Parathyroid adenoma (tissue), 2 donors: ENCODE data around the gene SEMA5B.

Experiments
- H2AFZ ChIP-seq: fragments of 300-600 bp; sonication (generic); one replicate; pipeline ENCODE4 v1.7.0; 2017; ENCODE audit warnings: antibody characterized with exemption, mild to moderate bottlenecking
- H3K27ac ChIP-seq: fragments of 300-600 bp; sonication (generic); one replicate; pipeline ENCODE4 v1.7.0; 2017
- H3K27me3 ChIP-seq: fragments of 300-600 bp; sonication (generic); one replicate; pipeline ENCODE4 v1.7.0; 2017; ENCODE audit warnings: low read length; ENCODE audit not compliant: control insufficient read depth, insufficient read depth
- H3K36me3 ChIP-seq: fragments of 300-600 bp; sonication (generic); one replicate; pipeline ENCODE4 v1.7.0; 2017; ENCODE audit warnings: low read length; ENCODE audit not compliant: control insufficient read depth, insufficient read depth
- H3K4me1 ChIP-seq: fragments of 300-600 bp; sonication (generic); one replicate; pipeline ENCODE4 v1.7.0; 2017; ENCODE audit warnings: control low read depth
- H3K4me2 ChIP-seq: fragments of 300-600 bp; sonication (generic); one replicate; pipeline ENCODE4 v1.7.0; 2017; ENCODE audit warnings: low read length
- H3K4me3 ChIP-seq: fragments of 300-600 bp; sonication (generic); one replicate; pipeline ENCODE4 v1.7.0; 2017; ENCODE audit warnings: low read depth, low read length
- H3K79me2 ChIP-seq: fragments of 300-600 bp; sonication (generic); one replicate; pipeline ENCODE4 v1.7.0; 2017; ENCODE audit warnings: control low read depth
- H3K9ac ChIP-seq: fragments of 300-600 bp; sonication (generic); one replicate; pipeline ENCODE4 v1.7.0; 2017; ENCODE audit warnings: mild to moderate bottlenecking
- H3K9me3 ChIP-seq: fragments of 300-600 bp; sonication (generic); one replicate; pipeline ENCODE4 v1.7.0; 2017; ENCODE audit warnings: low read length; ENCODE audit not compliant: control insufficient read depth
- CTCF ChIP-seq: fragments of 300-600 bp; sonication (generic); IDR thresholded peaks from one replicate; pipeline ENCODE4 v1.7.0; 2017; ENCODE audit warnings: antibody characterized with exemption, mild to moderate bottlenecking
- donor health status: primary hyperparathyroidism.

Gene SEMA5B

GRCh38 chr3:122890720-122891220, 136.8 kb downstream of the SEMA5B start:
- no peaks in the 10 kb centered on the region for H3K4me1 ChIP-seq
- H3K27ac ChIP-seq: no peak overlapping the region
- no peaks in the 10 kb centered on the region for H3K36me3 ChIP-seq
- H2AFZ ChIP-seq: no peak overlapping the region
- no peak for TF ChIP-seq CTCF
- H3K9ac ChIP-seq: no peak overlapping the region
- H3K27me3 ChIP-seq: no peaks in the 10 kb centered on the region
- H3K4me3 ChIP-seq: no peak overlapping the region
- no peaks in the 10 kb centered on the region for H3K9me3 ChIP-seq
- no peaks in the 10 kb centered on the region for H3K79me2 ChIP-seq
- H3K4me2 ChIP-seq: no peak overlapping the region

GRCh38 chr3:122890077-122890719, 137.4 kb downstream of the SEMA5B start:
- Histone ChIP-seq H3K9me3 (no peaks in the 10 kb centered on the region), H3K36me3 (no peaks in the 10 kb centered on the region), H2AFZ (no peak overlapping the region), H3K79me2 (no peaks in the 10 kb centered on the region), H3K4me3 (no peak overlapping the region), H3K4me1 (no peaks in the 10 kb centered on the region), H3K9ac (no peak overlapping the region), H3K27ac (no peak overlapping the region), H3K27me3 (no peaks in the 10 kb centered on the region), H3K4me2 (no peak overlapping the region)
- TF ChIP-seq CTCF: no peak

- Histone ChIP-seq H3K36me3 (no peaks in the 10 kb centered on the region), H3K79me2 (no peaks in the 10 kb centered on the region), H3K9ac (no peak overlapping the region), H3K9me3 (no peaks in the 10 kb centered on the region), H3K4me3 (no peak overlapping the region), H3K4me1 (no peaks in the 10 kb centered on the region), H3K4me2 (no peak overlapping the region), H3K27me3 (no peaks in the 10 kb centered on the region), H2AFZ (no peak overlapping the region), H3K27ac (no peak overlapping the region)
- TF ChIP-seq CTCF: no peak
These were observed 140.6 kb downstream of the SEMA5B start for GRCh38 chr3:122886946-122887345.

GRCh38 chr3:122886251-122886650, 141.3 kb downstream of the SEMA5B start:
- Histone ChIP-seq H3K27ac (no peak overlapping the region), H3K27me3 (no peaks in the 10 kb centered on the region), H3K4me2 (no peak overlapping the region), H3K36me3 (no peaks in the 10 kb centered on the region), H3K79me2 (no peaks in the 10 kb centered on the region), H3K9ac (no peak overlapping the region), H2AFZ (no peak overlapping the region), H3K9me3 (no peaks in the 10 kb centered on the region), H3K4me1 (no peaks in the 10 kb centered on the region), H3K4me3 (no peak overlapping the region)
- no peak for TF ChIP-seq CTCF

GRCh38 chr3:122882361-122882947, 145.1 kb downstream of the SEMA5B start:
- H3K4me2 ChIP-seq: no peak overlapping the region
- H3K9me3 ChIP-seq: no peaks in the 10 kb centered on the region
- no peaks in the 10 kb centered on the region for H3K36me3 ChIP-seq
- no peak for TF ChIP-seq CTCF
- no peaks in the 10 kb centered on the region for H3K79me2 ChIP-seq
- H3K9ac ChIP-seq: no peak overlapping the region
- H3K27me3 ChIP-seq: no peaks in the 10 kb centered on the region
- H2AFZ ChIP-seq: no peak overlapping the region
- no peak overlapping the region for H3K27ac ChIP-seq
- no peaks in the 10 kb centered on the region for H3K4me1 ChIP-seq
- no peak overlapping the region for H3K4me3 ChIP-seq
